Ovary (tissue), 9 donors: ENCODE results near the gene TREML1. TPM values are rescaled to one million over a fixed set of nuclear protein-coding genes. Genes with fewer than 3 reads are reported as not detected.

ENCODE experiments used
- DNase-seq, 5 donors: peaks; one replicate each; pipeline ENCODE4 v3.0.0-alpha.2; 2019 to 2020
- H3K27ac ChIP-seq, 2 donors: fragments of 200-600 bp; one replicate each; pipeline versions ENCODE4 v1.5.1 to v1.8.0; 2019 to 2022
- H3K27me3 ChIP-seq: fragments of 200-600 bp; one replicate; pipeline ENCODE4 v1.8.0; 2022
- H3K36me3 ChIP-seq: fragments of 200-600 bp; sonication (generic); one replicate; pipeline ENCODE4 v1.5.1; 2019
- H3K4me1 ChIP-seq: one replicate; pipeline ENCODE4 v1.8.1; 2013; ENCODE audit warnings: mild to moderate bottlenecking, moderate library complexity; ENCODE audit not compliant: insufficient read depth
- H3K4me3 ChIP-seq: fragments of 200-600 bp; sonication (generic); one replicate; pipeline ENCODE4 v1.5.1; 2017
- H3K9me3 ChIP-seq, 2 donors: fragments of 200-600 bp in 1 of 2; sonication (generic) in 1 of 2; one replicate each; pipeline versions ENCODE4 v1.5.1 to v1.8.1; 2013 to 2019; ENCODE audit warnings: mild to moderate bottlenecking in 1 of 2, moderate library complexity in 1 of 2
- EP300 ChIP-seq: sonication (generic); formaldehyde crosslinking; IDR thresholded peaks from one replicate; pipeline ENCODE4 v1.6.1; 2017; ENCODE audit warnings: antibody characterized with exemption
- POLR2A ChIP-seq: fragments of 450-650 bp; IDR thresholded peaks from one replicate; pipeline ENCODE4 v1.6.1; 2017; ENCODE audit warnings: antibody characterized with exemption, mild to moderate bottlenecking, moderate library complexity
- WGBS, 3 donors: extraction: QIAGEN DNeasy Blood & Tissue Kit in 1 of 3; methylation state at CpG; one replicate each; pipeline versions ENCODE4 v1.1.5 to v1.1.7; 2013 to 2017; 5-methylcytosine and 5-hydroxymethylcytosine counted together
- intact Hi-C, 4 donors: fragments of 100-400 bp; cut with DNase I; formaldehyde crosslinking; loops; one replicate each; pipeline versions ENCODE4 v1.11.0 to v1.15.1; 2022 to 2023
- polyA plus RNA-seq, 2 donors: library from polyadenylated mRNA; stranded (reverse); fragments of 200-250 nt in 1 of 2; fragments of 350-450 nt in 1 of 2; fragmentation: Illumina TruSeq in 1 of 2; extraction: RNeasy Lipid Tissue Mini Kit (QIAGEN cat#74804) in 1 of 2; gene quantifications; one replicate each; pipeline ENCODE4 v1.2.3, GENCODE V29; 2013 to 2014
- total RNA-seq, 7 donors: library from RNA; depleted of rRNA in 2 of 7; stranded (reverse); fragments of >200 nt in 2 of 7; fragmentation: NEBNext Ultra II Directional in 3 of 7; extraction: Animal tissue kit (Norgen Biotek cat#: 25700) in 3 of 7; gene quantifications; one replicate each; pipeline versions ENCODE4 v1.1.0 to v1.2.4, GENCODE V29; 2016 to 2023
- TF ChIP-seq, protein P1 (sequence below), 3 donors: fragments of 450-650 bp in 2 of 3; fragments of 200-600 bp in 1 of 3; IDR thresholded peaks; one replicate each; pipeline versions ENCODE4 v1.5.1 to v1.8.0; 2016 to 2022; ENCODE audit warnings: antibody characterized with exemption in 3 of 3, mild to moderate bottlenecking in 1 of 3
- donor health status: DM: no; HTN: no; CAD: no; lungs with moderate emphysema.
- donor health status: DM: no; HTN: no; CAD: no.
- donor health status: Bipolar disorder and iron deficiency.
- donor health status: DM: yes; HTN: yes; CAD: no.
- donor health status: DM: no; HTN: no; CAD: no.
- donor health status: DM: yes; HTN: yes; CAD: no.

TREML1 gene
- total and polyA plus RNA-seq, 9 donors = 0.16 to 3.8 (median 0.38) TPM; not detected in 5

DNA sequence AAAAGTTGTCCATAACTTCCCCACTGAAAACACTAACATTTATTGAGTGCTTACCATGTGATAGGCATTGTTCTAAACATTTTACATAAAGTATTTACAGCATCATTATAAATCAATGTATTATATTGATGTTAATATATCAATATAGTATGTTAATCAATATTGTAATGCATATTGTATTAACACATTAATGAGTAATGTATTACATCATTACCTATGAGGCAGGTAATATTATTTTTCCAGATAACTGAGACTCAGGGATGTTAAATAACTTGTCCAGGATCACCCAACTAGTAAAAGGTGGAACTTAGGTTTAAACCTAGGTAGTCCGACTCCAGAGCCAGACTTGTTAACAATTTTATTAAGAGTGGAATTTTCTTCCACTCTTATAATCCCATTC lies 20.9 kb upstream of the TREML1 start:
- no peaks in the 10 kb centered on the region for H3K9me3 ChIP-seq
- 90 to 97% (median 90%) methylated on average over 1 of the region's 1 CpG for WGBS, 3 donors

DNA sequence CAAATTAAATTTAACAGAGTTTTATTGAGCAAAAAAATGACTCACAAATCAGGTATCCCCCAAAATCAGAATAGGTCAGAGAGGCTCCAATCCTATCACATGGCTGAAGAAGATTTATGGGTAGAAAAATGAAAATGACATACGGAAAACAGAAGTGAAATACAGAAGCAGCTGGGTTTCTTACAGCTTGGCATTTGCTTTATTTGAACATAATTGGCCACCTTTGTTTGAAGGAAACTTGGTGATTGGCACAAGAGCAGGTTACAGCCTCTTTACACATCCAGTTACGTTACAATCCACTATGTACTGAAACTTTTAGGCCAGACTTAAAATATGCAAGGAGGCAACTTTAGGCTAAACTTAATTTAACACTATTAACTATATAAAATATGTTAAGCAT lies 20.5 kb upstream of the TREML1 start:
- Histone ChIP-seq H3K4me1 (no peaks in the 10 kb centered on the region), H3K9me3 (no peaks in the 10 kb centered on the region), H3K27ac (no peak overlapping the region), H3K4me3 (no peak overlapping the region), H3K27me3 (no peaks in the 10 kb centered on the region), H3K36me3 (no peaks in the 10 kb centered on the region)
- no peak for DNase-seq
- intact Hi-C loops = no loop called here
- 75 to 87% (median 85%) methylated on average over 2 of the region's 2 CpGs for WGBS, 3 donors
- TF ChIP-seq EP300 = no peak
- TF ChIP-seq, protein P1, sequence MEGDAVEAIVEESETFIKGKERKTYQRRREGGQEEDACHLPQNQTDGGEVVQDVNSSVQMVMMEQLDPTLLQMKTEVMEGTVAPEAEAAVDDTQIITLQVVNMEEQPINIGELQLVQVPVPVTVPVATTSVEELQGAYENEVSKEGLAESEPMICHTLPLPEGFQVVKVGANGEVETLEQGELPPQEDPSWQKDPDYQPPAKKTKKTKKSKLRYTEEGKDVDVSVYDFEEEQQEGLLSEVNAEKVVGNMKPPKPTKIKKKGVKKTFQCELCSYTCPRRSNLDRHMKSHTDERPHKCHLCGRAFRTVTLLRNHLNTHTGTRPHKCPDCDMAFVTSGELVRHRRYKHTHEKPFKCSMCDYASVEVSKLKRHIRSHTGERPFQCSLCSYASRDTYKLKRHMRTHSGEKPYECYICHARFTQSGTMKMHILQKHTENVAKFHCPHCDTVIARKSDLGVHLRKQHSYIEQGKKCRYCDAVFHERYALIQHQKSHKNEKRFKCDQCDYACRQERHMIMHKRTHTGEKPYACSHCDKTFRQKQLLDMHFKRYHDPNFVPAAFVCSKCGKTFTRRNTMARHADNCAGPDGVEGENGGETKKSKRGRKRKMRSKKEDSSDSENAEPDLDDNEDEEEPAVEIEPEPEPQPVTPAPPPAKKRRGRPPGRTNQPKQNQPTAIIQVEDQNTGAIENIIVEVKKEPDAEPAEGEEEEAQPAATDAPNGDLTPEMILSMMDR (IDR thresholded peaks at IDR 0.05) = no peak
- no peak for TF ChIP-seq POLR2A

More for the DNA sequence above, 20.9 kb upstream of the TREML1 start:
- no peaks in the 10 kb centered on the region for H3K36me3 ChIP-seq
- intact Hi-C loops = no loop called here
- TF ChIP-seq, protein P1 (IDR thresholded peaks at IDR 0.05) = no peak
- TF ChIP-seq EP300 = no peak
- no peak for TF ChIP-seq POLR2A
- no peak for DNase-seq
- no peaks in the 10 kb centered on the region for H3K27me3 ChIP-seq
- H3K27ac ChIP-seq = no peak overlapping the region
- H3K4me1 ChIP-seq = no peaks in the 10 kb centered on the region
- no peak overlapping the region for H3K4me3 ChIP-seq

DNA sequence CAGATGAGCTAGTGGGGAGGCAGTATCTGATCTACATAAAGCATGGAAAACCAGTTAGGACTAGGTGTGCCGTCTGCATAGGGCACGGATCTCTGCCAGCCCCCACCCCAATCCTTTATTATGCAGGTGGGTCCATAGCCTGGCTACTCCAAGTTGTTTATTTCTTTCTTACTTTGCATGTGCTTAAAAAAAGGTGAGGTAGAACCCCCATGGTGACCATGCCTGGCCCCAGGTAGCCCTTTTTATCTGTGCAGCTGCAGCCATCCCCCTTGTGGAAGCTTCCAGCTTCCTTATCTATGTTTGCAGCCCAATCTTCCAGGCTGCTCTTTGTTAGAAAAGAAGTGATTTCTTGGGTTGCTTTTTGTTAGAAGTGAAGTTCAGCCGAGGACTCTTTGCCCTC lies 17.8 kb upstream of the TREML1 start:
- Histone ChIP-seq H3K4me1 (no peaks in the 10 kb centered on the region), H3K4me3 (no peak overlapping the region), H3K9me3 (no peaks in the 10 kb centered on the region), H3K36me3 (no peaks in the 10 kb centered on the region), H3K27me3 (no peaks in the 10 kb centered on the region), H3K27ac (no peak overlapping the region)
- DNase-seq = no peak
- TF ChIP-seq, protein P1 (IDR thresholded peaks at IDR 0.05) = no peak
- TF ChIP-seq EP300 (no peak), POLR2A (no peak)
- WGBS, 3 donors = 40 to 56% (median 43%) methylated on average over 3 of the region's 3 CpGs
- intact Hi-C loops = no loop called here

DNA sequence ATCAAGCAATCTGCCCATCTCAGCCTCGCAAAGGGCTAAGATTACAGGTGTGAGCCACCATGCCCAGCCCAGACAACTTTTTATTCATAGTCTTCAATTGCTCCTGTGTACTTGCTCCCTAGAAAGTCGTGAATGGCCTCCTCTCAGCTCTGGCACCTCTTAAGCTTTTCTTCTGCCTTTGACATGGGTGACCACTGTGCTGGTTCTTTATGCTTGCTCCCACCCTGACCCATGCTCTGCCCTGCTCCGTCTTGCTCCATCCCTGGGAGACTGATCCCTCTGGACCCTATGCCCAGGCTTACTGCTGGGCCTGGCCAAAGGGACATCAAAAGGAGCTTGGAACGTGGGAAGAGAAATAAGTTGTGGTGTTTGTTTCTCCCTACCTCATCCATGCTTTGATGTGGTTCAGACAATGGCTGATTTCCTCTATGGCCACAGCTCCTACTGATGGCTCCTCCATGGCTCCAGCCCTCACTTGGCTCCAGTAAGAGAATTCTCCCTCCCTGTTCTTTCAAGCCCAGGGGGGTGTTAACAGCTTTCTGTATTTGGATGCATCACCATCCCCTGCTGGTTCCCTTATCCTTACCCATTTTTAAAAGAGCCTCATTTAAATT lies 16.5 kb upstream of the TREML1 start:
- Histone ChIP-seq H3K27ac (no peak overlapping the region), H3K4me1 (no peaks in the 10 kb centered on the region), H3K4me3 (no peak overlapping the region), H3K9me3 (no peaks in the 10 kb centered on the region), H3K36me3 (no peaks in the 10 kb centered on the region), H3K27me3 (no peaks in the 10 kb centered on the region)
- intact Hi-C loops = no loop called here
- no peak for DNase-seq
- TF ChIP-seq, protein P1 (IDR thresholded peaks at IDR 0.05) = no peak
- TF ChIP-seq POLR2A (no peak), EP300 (no peak)
- 65 to 81% (median 73%) methylated on average over 4 of the region's 4 CpGs for WGBS, 3 donors
